HG02610 (cell line): ENCODE measurements around the gene RNASEH2C.
"Not testable (repeated sequence)": the region's sequence is repeated elsewhere in the genome, so short reads cannot be mapped to it uniquely, and the experiment has no call there.

Experiments
- ATAC-seq: cut with Tn5 transposase; IDR thresholded peaks from one replicate; pipeline ENCODE4 v1.9.1; 2021; ENCODE audit warnings: mild to moderate bottlenecking, moderate library complexity; ENCODE audit not compliant: unreplicated experiment

The RNASEH2C gene

GRCh38 chr11:65720211-65720934, at the start of gene RNASEH2C:
Gene RNASEH2C, minus strand, starts transcription at chr11:65720798. Its CDS starts 40 bp downstream, at chr11:65720758.
- ATAC-seq, result peak; percentile 80

DNA sequence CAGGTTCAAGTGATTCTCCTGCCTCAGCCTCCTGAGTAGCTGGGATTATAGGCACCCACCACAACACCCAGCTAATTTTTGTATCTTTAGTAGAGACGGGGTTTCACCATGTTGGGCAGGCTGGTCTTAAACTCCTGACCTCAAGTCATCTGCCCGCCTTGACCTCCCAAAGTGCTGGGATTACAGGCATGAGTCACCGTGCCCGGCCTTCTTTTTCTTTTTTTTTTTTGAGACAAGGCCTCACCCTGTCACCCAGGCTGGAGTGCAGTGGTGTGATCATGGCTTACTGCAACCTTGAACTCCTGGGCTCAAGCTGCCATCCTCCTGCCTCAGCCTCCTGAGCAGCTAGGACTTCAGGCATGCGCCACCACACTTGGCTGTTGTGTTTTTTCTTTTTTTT, 47.2 kb upstream of the RNASEH2C start:
- ATAC-seq, result not testable (repeated sequence)

DNA sequence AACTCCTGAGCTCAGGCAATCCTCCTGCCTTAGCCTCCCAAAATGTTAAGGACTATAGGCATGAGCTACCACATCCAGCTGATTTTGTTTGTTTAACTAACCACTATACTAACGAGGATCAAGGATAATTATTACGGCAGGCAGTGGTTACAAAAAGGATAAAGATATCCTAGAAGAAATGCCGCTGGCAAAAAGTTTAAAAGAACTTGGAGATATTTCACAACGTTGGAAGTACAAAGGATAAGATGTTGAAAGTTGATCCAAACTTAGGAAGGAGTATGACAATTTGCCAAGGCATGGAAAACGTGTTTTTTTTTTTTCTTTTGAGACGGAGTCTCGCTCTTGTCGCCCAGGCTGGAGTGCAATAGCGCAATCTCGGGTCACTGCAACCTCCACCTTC, 46.8 kb upstream of the RNASEH2C start:
- ATAC-seq, result no peak

GRCh38 chr11:65766535-65766934, 45.9 kb upstream of the RNASEH2C start:
- ATAC-seq, result no peak

DNA sequence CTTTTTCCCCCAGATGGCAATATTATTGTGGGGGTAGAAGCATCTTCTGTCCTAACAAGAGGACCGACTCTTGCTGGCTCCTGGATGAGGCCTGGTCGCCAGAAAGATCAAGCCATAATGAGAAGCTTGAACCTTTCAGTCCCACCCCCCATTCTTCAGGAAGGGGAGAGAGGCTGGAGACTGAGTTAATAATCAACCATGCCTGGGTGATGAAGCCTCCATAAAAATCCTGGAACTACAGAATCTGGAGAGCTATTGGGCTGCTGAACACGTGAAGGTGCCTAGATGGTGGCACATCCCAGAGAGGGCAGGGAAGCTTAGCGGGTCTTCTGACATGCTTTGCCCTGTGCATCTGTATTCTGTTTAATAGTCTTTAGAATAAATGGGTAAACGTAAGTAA, 43.8 kb upstream of the RNASEH2C start:
- no peak for ATAC-seq

DNA sequence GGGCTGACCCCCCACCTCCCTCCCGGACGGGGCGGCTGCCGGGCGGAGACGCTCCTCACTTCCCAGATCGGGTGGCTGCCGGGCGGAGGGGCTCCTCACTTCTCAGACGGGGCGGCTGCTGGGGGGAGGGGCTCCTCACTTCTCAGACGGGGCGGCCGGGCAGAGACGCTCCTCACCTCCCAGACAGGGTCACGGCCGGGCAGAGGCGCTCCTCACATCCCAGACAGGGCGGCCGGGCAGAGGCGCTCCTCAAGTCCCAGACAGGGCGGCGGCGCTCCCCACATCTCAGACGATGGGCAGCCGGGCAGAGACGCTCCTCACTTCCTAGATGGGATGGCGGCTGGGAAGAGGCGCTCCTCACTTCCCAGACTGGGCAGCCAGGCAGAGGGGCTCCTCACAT, 42.2 kb upstream of the RNASEH2C start:
- ATAC-seq, result not testable (repeated sequence)

DNA sequence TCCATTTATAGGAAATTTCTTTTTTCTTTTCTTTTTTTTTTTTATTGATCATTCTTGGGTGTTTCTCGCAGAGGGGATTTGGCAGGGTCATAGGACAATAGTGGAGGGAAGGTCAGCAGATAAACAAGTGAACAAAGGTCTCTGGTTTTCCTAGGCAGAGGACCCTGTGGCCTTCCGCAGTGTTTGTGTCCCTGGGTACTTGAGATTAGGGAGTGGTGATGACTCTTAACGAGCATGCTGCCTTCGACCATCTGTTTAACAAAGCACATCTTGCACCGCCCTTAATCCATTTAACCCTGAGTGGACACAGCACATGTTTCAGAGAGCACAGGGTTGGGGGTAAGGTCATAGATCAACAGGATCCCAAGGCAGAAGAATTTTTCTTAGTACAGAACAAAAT, 41.6 kb upstream of the RNASEH2C start:
- ATAC-seq, result not testable (repeated sequence)

DNA sequence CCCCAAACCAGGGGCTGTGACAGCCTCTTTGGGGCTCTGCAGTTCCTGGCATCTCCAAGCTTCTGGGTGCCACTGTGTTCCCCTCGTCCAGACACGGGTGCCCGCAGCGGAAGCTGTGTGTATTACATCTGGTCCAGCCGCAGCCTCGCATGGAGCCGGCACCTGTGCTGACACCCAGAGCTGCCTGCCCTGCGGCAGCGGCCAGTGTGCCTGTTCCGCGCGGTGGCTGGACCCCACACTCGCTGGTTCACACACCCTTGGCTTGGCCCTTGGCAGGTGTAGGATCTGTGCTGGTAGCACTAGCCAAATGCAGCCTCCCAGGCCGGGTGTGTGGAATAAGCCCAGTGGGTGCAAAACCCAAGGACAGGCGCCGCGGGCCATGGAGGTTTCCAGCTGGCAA, 24.5 kb upstream of the RNASEH2C start:
- ATAC-seq, result no peak

DNA sequence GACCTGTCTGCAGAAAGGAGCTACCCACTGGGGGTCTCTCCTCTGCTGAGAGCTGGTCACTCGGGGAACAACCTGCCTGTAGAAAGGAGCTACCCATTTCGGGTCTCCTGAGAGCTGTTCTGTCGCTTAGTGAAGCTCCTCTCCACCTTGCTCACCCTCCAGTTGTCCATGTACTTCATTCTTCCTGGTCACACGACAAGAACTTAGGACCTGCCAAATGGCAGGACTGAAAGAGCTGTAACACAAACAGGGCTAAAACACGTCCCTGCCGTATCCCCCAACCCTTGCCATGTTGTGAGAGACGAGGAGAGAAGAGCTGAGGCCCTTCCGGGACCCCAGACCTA, 24.1 kb upstream of the RNASEH2C start:
- ATAC-seq, result no peak

DNA sequence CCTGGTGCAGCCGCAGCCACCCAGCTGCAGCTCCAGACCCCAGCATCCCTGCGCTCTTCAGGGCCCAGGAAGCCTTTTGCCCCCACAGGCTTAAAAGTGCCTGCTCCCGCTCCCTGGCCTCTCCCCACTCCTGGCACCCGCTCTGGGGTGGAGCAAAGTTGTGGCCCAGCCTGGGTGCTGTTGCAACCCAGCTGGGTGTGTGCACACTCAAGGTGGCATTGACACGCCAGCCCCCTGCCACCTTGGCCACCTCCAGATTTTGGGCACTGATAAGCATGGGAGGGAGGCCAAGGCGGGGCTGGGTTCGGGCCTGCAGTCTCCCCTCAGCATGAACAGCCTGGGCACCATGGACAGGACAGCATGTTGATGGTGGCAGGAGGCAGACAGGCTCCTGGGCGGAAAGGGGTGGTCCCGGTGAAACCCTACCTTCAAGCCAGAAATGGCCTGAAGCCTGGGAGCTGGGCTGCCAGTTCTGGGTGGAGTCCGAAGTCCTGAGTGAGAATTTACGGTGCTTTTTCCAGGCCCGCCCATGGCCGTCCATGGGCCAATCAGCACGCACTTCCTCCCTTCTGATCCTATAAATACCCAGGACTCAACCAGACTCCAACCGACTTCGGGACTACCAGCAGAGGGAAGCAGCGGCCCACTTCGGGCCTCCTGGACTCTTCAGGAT, 23.6 kb upstream of the RNASEH2C start:
- no peak for ATAC-seq

GRCh38 chr11:65743681-65744025, 23.1 kb upstream of the RNASEH2C start:
- no peak for ATAC-seq

DNA sequence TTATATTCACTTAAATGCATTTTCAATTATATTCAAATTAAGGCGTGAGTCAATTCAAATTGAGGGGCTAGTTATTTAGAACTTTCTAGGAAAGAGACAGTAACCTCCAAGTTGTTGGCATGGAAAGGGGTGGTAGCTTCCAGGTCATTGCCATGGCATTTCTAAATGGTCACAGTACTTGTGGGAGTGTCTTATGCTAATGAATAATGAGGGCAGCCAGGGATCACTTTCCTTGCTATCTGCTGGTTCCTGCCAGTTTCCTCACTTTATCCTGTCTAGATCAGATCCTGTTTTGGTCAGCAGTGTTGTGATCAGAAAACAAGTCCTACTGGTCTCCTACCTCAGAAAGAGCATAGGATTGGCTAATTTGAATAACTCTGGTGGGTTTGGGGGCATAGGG, 21.8 kb upstream of the RNASEH2C start:
- no peak for ATAC-seq

GRCh38 chr11:65741185-65741584, 20.6 kb upstream of the RNASEH2C start:
- no peak for ATAC-seq

GRCh38 chr11:65739022-65739421, 18.4 kb upstream of the RNASEH2C start:
- no peak for ATAC-seq

DNA sequence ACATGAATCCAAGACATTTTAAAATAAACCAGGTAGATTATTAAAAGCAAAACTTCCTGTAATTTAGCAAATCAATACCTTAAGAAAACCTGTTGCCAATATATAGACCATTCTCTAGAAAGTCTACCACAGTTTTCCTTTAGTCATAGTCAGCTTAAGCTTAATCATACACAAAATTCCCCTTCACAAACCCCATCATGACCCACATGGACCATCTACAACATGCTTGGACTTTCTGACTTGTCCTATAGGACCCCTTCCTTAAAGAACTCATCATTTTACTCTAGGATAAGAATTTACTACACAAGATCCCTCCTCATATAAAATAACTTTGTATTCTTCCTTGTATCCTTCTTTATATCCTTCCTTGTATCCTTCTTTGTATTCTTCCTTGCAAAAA, 16.2 kb upstream of the RNASEH2C start:
- ATAC-seq, result no peak

- not testable (repeated sequence) for ATAC-seq
These were observed 14.5 kb upstream of the RNASEH2C start for GRCh38 chr11:65735111-65735510.

DNA sequence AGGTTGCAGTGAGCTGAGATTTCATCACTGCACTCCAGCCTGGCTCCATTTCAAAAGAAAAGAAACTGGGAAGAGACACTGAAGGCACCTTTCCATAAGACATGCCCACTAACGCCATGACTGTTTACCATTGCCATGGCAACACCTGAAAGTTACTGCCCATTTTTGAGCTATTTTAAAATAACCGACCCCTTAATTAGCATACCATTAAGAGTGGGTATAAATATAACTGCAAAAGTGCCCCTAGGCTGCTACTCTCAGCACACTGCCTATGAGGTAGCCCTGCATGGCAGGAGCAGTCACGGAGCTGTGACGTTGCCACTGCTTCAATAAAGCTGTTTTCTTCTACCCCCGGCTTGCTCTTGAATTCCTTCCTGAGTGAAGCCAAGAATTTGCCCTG, 9.9 kb upstream of the RNASEH2C start:
- no peak for ATAC-seq

DNA sequence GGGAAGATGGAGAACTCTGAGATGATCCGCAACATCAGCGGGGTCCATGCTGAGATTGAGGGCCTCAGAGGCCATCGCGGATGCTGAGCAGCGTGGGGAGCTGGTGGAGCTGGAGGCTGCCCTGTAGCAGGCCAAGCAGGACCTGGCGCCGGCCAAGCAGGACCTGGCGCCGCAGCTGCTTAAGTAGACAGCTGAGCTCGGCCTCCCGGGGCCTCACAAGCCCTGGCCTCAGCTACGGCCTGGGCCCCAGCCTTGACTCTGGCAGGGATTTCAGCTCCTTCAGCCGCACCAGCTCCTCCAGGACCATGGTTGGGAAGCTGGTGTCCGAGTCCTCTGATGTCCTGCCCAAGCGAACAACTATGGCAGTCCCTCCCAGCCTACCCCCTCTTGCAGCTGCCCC, 7.3 kb upstream of the RNASEH2C start:
- ATAC-seq, result no peak

GRCh38 chr11:65726660-65727059, 6.1 kb upstream of the RNASEH2C start:
- ATAC-seq, result no peak

GRCh38 chr11:65722261-65722660, 1.7 kb upstream of the RNASEH2C start:
- ATAC-seq, result no peak

- ATAC-seq, result peak; percentile 12
These were observed 757 bp downstream of the RNASEH2C start for GRCh38 chr11:65719871-65720210.

- ATAC-seq, result no peak
These were observed 1.6 kb downstream of the RNASEH2C start for GRCh38 chr11:65718964-65719492.

DNA sequence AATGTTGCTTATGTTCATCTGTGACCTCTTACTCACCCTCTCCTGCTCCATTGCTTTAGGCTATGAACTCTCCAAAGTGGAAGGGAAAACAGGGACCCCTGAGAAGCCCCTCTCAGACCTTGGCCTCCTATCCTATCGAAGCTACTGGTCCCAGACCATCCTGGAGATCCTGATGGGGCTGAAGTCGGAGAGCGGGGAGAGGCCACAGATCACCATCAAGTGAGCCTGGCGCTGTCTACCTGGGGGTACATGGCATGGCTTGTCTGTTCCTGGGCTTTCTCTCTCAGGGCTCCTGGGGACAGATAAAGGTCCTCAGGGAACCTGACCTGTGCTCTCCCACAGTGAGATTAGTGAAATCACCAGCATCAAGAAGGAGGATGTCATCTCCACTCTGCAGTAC, 2.1 kb downstream of the RNASEH2C start:
- ATAC-seq, result no peak
